ENCODE data around the gene ENPP6. TPM values are rescaled to one million over a fixed set of nuclear protein-coding genes. Genes with fewer than 3 reads are reported as not detected.
"Not testable (repeated sequence)": the region's sequence is repeated elsewhere in the genome, so short reads cannot be mapped to it uniquely, and the experiment has no call there.

The ENPP6 gene
- total RNA-seq, 1 experiment from 2014 or later, result not detected

GRCh38 chr4:184142121-184143000 lies 75.3 kb downstream of the ENPP6 start:
- TF ChIP-seq EZH2 (IDR thresholded peaks at IDR 0.05; ENCODE audit: low read length, unreplicated experiment) (no peak), EZH2phosphoT487 (IDR thresholded peaks at IDR 0.05; ENCODE audit: borderline replicate concordance, low read length) (no peak)
- TF ChIP-seq, protein P1, sequence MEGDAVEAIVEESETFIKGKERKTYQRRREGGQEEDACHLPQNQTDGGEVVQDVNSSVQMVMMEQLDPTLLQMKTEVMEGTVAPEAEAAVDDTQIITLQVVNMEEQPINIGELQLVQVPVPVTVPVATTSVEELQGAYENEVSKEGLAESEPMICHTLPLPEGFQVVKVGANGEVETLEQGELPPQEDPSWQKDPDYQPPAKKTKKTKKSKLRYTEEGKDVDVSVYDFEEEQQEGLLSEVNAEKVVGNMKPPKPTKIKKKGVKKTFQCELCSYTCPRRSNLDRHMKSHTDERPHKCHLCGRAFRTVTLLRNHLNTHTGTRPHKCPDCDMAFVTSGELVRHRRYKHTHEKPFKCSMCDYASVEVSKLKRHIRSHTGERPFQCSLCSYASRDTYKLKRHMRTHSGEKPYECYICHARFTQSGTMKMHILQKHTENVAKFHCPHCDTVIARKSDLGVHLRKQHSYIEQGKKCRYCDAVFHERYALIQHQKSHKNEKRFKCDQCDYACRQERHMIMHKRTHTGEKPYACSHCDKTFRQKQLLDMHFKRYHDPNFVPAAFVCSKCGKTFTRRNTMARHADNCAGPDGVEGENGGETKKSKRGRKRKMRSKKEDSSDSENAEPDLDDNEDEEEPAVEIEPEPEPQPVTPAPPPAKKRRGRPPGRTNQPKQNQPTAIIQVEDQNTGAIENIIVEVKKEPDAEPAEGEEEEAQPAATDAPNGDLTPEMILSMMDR (conservative IDR thresholded peaks at IDR 0.05; ENCODE audit: low read depth, low read length), result no peak
- BruUV-seq (replicated peaks), result no TSS peak

GRCh38 chr4:184140901-184141300 lies 76.8 kb downstream of the ENPP6 start:
- H3K79me2 ChIP-seq (ENCODE audit: low read length); BruUV-seq (replicated peaks): not testable (repeated sequence)

More at GRCh38 chr4:184142121-184143000, 75.3 kb downstream of the ENPP6 start:
- Histone ChIP-seq H3K36me3 (ENCODE audit: low read depth, low read length) (no peaks in the 10 kb centered on the region), H3K27me3 (ENCODE audit: low read length) (peaks cover 37% of the 10 kb centered on the region), H3K9ac (ENCODE audit: low read length) (no peak overlapping the region), H3K9me2 (replicated peaks; ENCODE audit: low read length) (no peaks in the 10 kb centered on the region), H3K9me3 (ENCODE audit: low read length) (no peaks in the 10 kb centered on the region), H3K27ac (ENCODE audit: low read length) (no peak overlapping the region), H4K20me1 (ENCODE audit: low read length) (no peaks in the 10 kb centered on the region), H2AFZ (ENCODE audit: low read length) (no peak overlapping the region), H3K4me2 (ENCODE audit: low read length) (no peak overlapping the region), H3K4me3 (ENCODE audit: low read length) (no peak overlapping the region), H3K4me1 (ENCODE audit: insufficient read depth, low read length) (no peaks in the 10 kb centered on the region), H3F3A (ENCODE audit: low read length, unreplicated experiment) (no peaks in the 10 kb centered on the region), H3K79me2 (ENCODE audit: low read length) (no peaks in the 10 kb centered on the region)
- CTCF ChIA-PET, result no interaction called here
- ATAC-seq, result no peak
- DNase-seq, result no peak
- POLR2A ChIA-PET (ENCODE audit: unreplicated experiment), result no interaction called here
- intact Hi-C loops (cut with micrococcal nuclease), result no loop called here

DNA sequence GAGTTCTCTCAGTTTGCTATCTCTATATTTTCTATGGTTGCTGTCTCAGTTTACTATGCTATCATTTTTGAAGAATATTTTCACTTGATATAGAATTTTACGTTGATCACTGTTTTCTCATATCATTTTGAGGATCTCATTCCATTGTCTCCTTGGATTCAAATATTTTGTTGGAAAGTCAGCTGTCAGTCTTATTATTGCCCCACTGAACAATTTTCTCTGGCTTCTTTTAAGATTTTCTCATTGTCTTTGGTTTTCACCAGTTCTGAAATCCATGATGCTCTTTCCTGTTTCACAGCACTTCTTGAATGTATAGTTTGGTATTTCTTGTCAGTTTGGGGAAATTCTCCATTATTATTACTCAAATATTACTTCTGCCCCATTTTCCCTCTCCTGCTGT lies 81.1 kb downstream of the ENPP6 start:
- no peaks in the 10 kb centered on the region for H3K36me3 ChIP-seq (ENCODE audit: low read depth, low read length)
- intact Hi-C loops (cut with micrococcal nuclease), result no loop called here
- DNase-seq (no peak), ATAC-seq (no peak)
- H3K9ac ChIP-seq (ENCODE audit: low read length), result no peak overlapping the region
- ChIA-PET POLR2A (ENCODE audit: unreplicated experiment) (no interaction called here), CTCF (no interaction called here)
- no peak overlapping the region for H3K4me2 ChIP-seq (ENCODE audit: low read length)
- no peaks in the 10 kb centered on the region for H3F3A ChIP-seq (ENCODE audit: low read length, unreplicated experiment)
- no peaks in the 10 kb centered on the region for H3K27me3 ChIP-seq (ENCODE audit: low read length)
- H3K9me2 ChIP-seq (replicated peaks; ENCODE audit: low read length), result no peaks in the 10 kb centered on the region
- no peak overlapping the region for H3K4me3 ChIP-seq (ENCODE audit: low read length)
- TF ChIP-seq EZH2phosphoT487 (IDR thresholded peaks at IDR 0.05; ENCODE audit: borderline replicate concordance, low read length) (no peak), EZH2 (IDR thresholded peaks at IDR 0.05; ENCODE audit: low read length, unreplicated experiment) (no peak)
- TF ChIP-seq, protein P1 (conservative IDR thresholded peaks at IDR 0.05; ENCODE audit: low read depth, low read length), result no peak
- no peak overlapping the region for H3K27ac ChIP-seq (ENCODE audit: low read length)
- H2AFZ ChIP-seq (ENCODE audit: low read length), result no peak overlapping the region
- no peaks in the 10 kb centered on the region for H3K4me1 ChIP-seq (ENCODE audit: insufficient read depth, low read length)
- H3K9me3 ChIP-seq (ENCODE audit: low read length), result no peaks in the 10 kb centered on the region
- H3K79me2 ChIP-seq (ENCODE audit: low read length), result no peaks in the 10 kb centered on the region
- no peaks in the 10 kb centered on the region for H4K20me1 ChIP-seq (ENCODE audit: low read length)
- BruUV-seq (replicated peaks), result no TSS peak

More at GRCh38 chr4:184140901-184141300, 76.8 kb downstream of the ENPP6 start:
- H4K20me1 ChIP-seq (ENCODE audit: low read length); H3K4me3 ChIP-seq (ENCODE audit: low read length); H3F3A ChIP-seq (ENCODE audit: low read length, unreplicated experiment); DNase-seq; H2AFZ ChIP-seq (ENCODE audit: low read length); intact Hi-C loops (cut with micrococcal nuclease); POLR2A ChIA-PET (ENCODE audit: unreplicated experiment); H3K4me2 ChIP-seq (ENCODE audit: low read length); H3K9ac ChIP-seq (ENCODE audit: low read length); CTCF ChIA-PET; ATAC-seq; H3K9me3 ChIP-seq (ENCODE audit: low read length); H3K27ac ChIP-seq (ENCODE audit: low read length); H3K4me1 ChIP-seq (ENCODE audit: insufficient read depth, low read length); H3K9me2 ChIP-seq (replicated peaks; ENCODE audit: low read length); H3K36me3 ChIP-seq (ENCODE audit: low read depth, low read length): not testable (repeated sequence)
- H3K27me3 ChIP-seq (ENCODE audit: low read length), result peaks cover 26% of the 10 kb centered on the region

Data from PC-3 (cell line).